Transverse colon (tissue), 4 donors: ENCODE measurements around the gene CTBP2.

Experiments used
- CTCF ChIP-seq, 5 experiments: fragments of 200-600 bp in 3 of 5; fragments of 450-650 bp in 2 of 5; sonication (generic) in 3 of 5; IDR thresholded peaks; 1 replicate in 2 of 5; 2 replicates in 3 of 5; pipeline ENCODE4 v1.5.1; 2016 to 2017; ENCODE audit warnings: antibody characterized with exemption in 5 of 5, inconsistent platforms in 3 of 5, mild to moderate bottlenecking in 2 of 5, moderate library complexity in 1 of 5
- EP300 ChIP-seq: sonication (generic); formaldehyde crosslinking; IDR thresholded peaks from one replicate; pipeline ENCODE4 v1.6.1; 2017; ENCODE audit warnings: antibody characterized with exemption, low read depth
- POLR2A ChIP-seq: fragments of 450-650 bp; IDR thresholded peaks from one replicate; pipeline ENCODE4 v1.6.1; 2016; ENCODE audit warnings: antibody characterized with exemption, mild to moderate bottlenecking, moderate library complexity
- POLR2AphosphoS5 ChIP-seq, 3 donors: sonication (generic); formaldehyde crosslinking; IDR thresholded peaks; one replicate each; pipeline ENCODE4 v1.6.1; 2016; ENCODE audit warnings: antibody characterized with exemption in 3 of 3

- TF ChIP-seq POLR2A: no peak
- no peak for TF ChIP-seq CTCF (IDR thresholded peaks at IDR 0.05)
- TF ChIP-seq POLR2AphosphoS5 (IDR thresholded peaks at IDR 0.05): peak in 1 of 3 donors; percentile 24
- TF ChIP-seq EP300: no peak
These were observed 13.4 kb downstream of the CTBP2 start for GRCh38 chr10:125146791-125147579.
